K562 (cell line): ENCODE data around the gene SETD3. TPM values are rescaled to one million over a fixed set of nuclear protein-coding genes. Genes with fewer than 3 reads are reported as not detected.

Experiments
- ATAC-seq: fragments of 200-7000 bp; cut with Tn5 transposase; 3 replicates; pipeline ENCODE4 v1.9.1; 2020; ENCODE audit warnings: moderate library complexity
- BruUV-seq: library from RNA; stranded (reverse); fragments of 400-500 nt; replicated peaks from 2 replicates; lab custom pipeline; 2021; lab: Mats Ljungman, UMichigan
- CTCF ChIA-PET: fragments of 300-600 bp; formaldehyde crosslinking; extraction: SDS; loops from one replicate; lab custom pipeline; 2021; ENCODE audit warnings: low intra/inter-chr PET ratio; lab: Yijun Ruan, JAX
- POLR2A ChIA-PET: fragments of 300-600, 350-650 bp; sonication (Branson Sonifier 250); formaldehyde crosslinking; extraction: SDS; loops from one replicate; lab custom pipeline; 2021; ENCODE audit warnings: antibody characterized with exemption, inconsistent platforms; lab: Yijun Ruan, JAX
- DNase-seq, 4 experiments: peaks; one replicate each; pipeline versions ENCODE4 v3.0.0 to v3.0.0-alpha.2; 2011 to 2018; ENCODE audit warnings: low spot score in 3 of 4, mixed read lengths in 3 of 4; ENCODE audit errors: extremely low read depth in 1 of 4
- FAIRE-seq: peaks from 2 replicates; lab custom pipeline; 2011; peaks lifted over from hg19 to GRCh38; lab: Jason Lieb, UNC
- H2AFZ ChIP-seq: 2 replicates; pipeline ENCODE4 v1.6.0; 2011; ENCODE audit warnings: low read depth, low read length, control low read depth, inconsistent platforms
- H3K27ac ChIP-seq: fragments of 200-600 bp; 3 replicates; pipeline ENCODE4 v1.8.0; 2011; ENCODE audit warnings: low read depth, mild to moderate bottlenecking, control low read depth, inconsistent platforms, low read length, moderate library complexity, mixed read lengths; ENCODE audit errors: extremely low read depth
- H3K27me3 ChIP-seq, 2 experiments: fragments of 300-600 bp in 1 of 2; 2 replicates in 1 of 2; 3 replicates in 1 of 2; pipeline versions ENCODE4 v1.6.0 to v1.8.0; 2011; ENCODE audit warnings: inconsistent platforms in 2 of 2, low read length in 2 of 2, mild to moderate bottlenecking in 1 of 2, mixed read lengths in 1 of 2, moderate library complexity in 1 of 2; ENCODE audit not compliant: control insufficient read depth in 2 of 2, insufficient read depth in 2 of 2
- H3K36me3 ChIP-seq: fragments of 300-600 bp; 3 replicates; pipeline ENCODE4 v1.8.0; 2011; ENCODE audit warnings: mild to moderate bottlenecking, low read length, inconsistent platforms; ENCODE audit not compliant: control insufficient read depth, insufficient read depth
- H3K4me1 ChIP-seq, 2 experiments: fragments of 200-600 bp in 1 of 2; replicated peaks in 1 of 2; 2 replicates in 1 of 2; 3 replicates in 1 of 2; pipeline versions ENCODE4 v1.5.1 to v1.8.0; 2011; ENCODE audit warnings: inconsistent platforms in 2 of 2, low read length in 2 of 2, mild to moderate bottlenecking in 1 of 2, mixed read lengths in 1 of 2, moderate library complexity in 1 of 2; ENCODE audit not compliant: control insufficient read depth in 2 of 2, insufficient read depth in 2 of 2
- H3K4me2 ChIP-seq: 2 replicates; pipeline ENCODE4 v1.6.1; 2011; ENCODE audit warnings: low read length, control low read depth, inconsistent platforms, mixed read lengths; ENCODE audit not compliant: insufficient read depth
- H3K4me3 ChIP-seq: fragments of 200-600 bp; sonication (generic), shearing (Covaris generic); 2 replicates; pipeline ENCODE4 v1.5.1; 2016; ENCODE audit warnings: control low read depth, inconsistent platforms
- H3K79me2 ChIP-seq: fragments of 200-600 bp; 3 replicates; pipeline ENCODE4 v1.8.0; 2011; ENCODE audit warnings: low read length, inconsistent platforms; ENCODE audit not compliant: control insufficient read depth, insufficient read depth
- H3K9ac ChIP-seq, 2 experiments: 2 replicates each; pipeline versions ENCODE4 v1.6.0 to v1.6.1; 2011; ENCODE audit warnings: low read depth in 2 of 2, low read length in 2 of 2, control low read depth in 1 of 2, inconsistent platforms in 1 of 2, mild to moderate bottlenecking in 1 of 2, mixed read lengths in 1 of 2; ENCODE audit not compliant: insufficient read depth in 1 of 2
- H3K9me1 ChIP-seq: one replicate; pipeline ENCODE4 v1.6.0; 2011; ENCODE audit warnings: inconsistent platforms, mild to moderate bottlenecking, low read length, moderate library complexity; ENCODE audit not compliant: control insufficient read depth, insufficient read depth
- H3K9me3 ChIP-seq: replicated peaks from 2 replicates; pipeline ENCODE4 v1.5.1; 2011; ENCODE audit warnings: low read depth, low read length, inconsistent platforms; ENCODE audit not compliant: control insufficient read depth, insufficient read depth
- H4K20me1 ChIP-seq: replicated peaks from 2 replicates; pipeline ENCODE4 v1.6.1; 2011; ENCODE audit warnings: low read length, inconsistent platforms, mixed read lengths; ENCODE audit not compliant: control insufficient read depth, insufficient read depth
- ATF3 ChIP-seq, 2 experiments: fragments of 450-650 bp in 1 of 2; sonication (generic) in 1 of 2; formaldehyde crosslinking in 1 of 2; IDR thresholded peaks in 1 of 2; conservative IDR thresholded peaks in 1 of 2; 2 replicates each; pipeline versions ENCODE4 v1.6.1 to v1.8.1; 2016 to 2023; ENCODE audit warnings: mild to moderate bottlenecking in 2 of 2, moderate library complexity in 2 of 2, inconsistent platforms in 1 of 2, missing genetic modification reagents in 1 of 2
- BRF1 ChIP-seq: IDR thresholded peaks from 3 replicates; pipeline ENCODE4 v1.6.1; 2011; ENCODE audit warnings: borderline replicate concordance, mild to moderate bottlenecking; ENCODE audit not compliant: insufficient read length; ENCODE audit errors: extremely low read depth
- FOSL1 ChIP-seq: fragments of 200-800 bp; sonication (Bioruptor generic); conservative IDR thresholded peaks from 2 replicates; pipeline ENCODE4 v1.6.1; 2016; ENCODE audit warnings: missing genetic modification characterization, missing compliant biosample characterization
- MYNN ChIP-seq, 2 experiments: sonication (generic); formaldehyde crosslinking in 1 of 2; IDR thresholded peaks; 2 replicates each; pipeline versions ENCODE4 v1.5.0 to v1.6.1; 2016 to 2020; ENCODE audit warnings: antibody characterized with exemption in 1 of 2, missing genetic modification reagents in 1 of 2
- PATZ1 ChIP-seq: fragments of 250-450 bp; sonication (Bioruptor Pico); IDR thresholded peaks from 2 replicates; pipeline ENCODE4 v1.5.0; 2020; ENCODE audit warnings: mild to moderate bottlenecking, borderline replicate concordance
- POLR2AphosphoS2 ChIP-seq: IDR thresholded peaks from 2 replicates; pipeline ENCODE4 v1.6.1; 2012; ENCODE audit warnings: low read length, improper control_type of control experiment
- RBM14 ChIP-seq: fragments of 200-400 bp; formaldehyde crosslinking; IDR thresholded peaks from 2 replicates; pipeline ENCODE4 v1.6.1; 2018; ENCODE audit warnings: low read depth, mild to moderate bottlenecking, low read length, moderate library complexity, borderline replicate concordance; ENCODE audit not compliant: insufficient read depth
- SP2 ChIP-seq: IDR thresholded peaks from 2 replicates; pipeline ENCODE4 v1.6.1; 2011; ENCODE audit warnings: mild to moderate bottlenecking, low read depth, low read length, moderate library complexity; ENCODE audit not compliant: poor library complexity, severe bottlenecking; ENCODE audit errors: extremely low read depth
- WGBS: fragments of 100-300 bp; shearing (Covaris generic); methylation state at CpG from one replicate; pipeline ENCODE4 v1.1.6; 2016; ENCODE audit warnings: low coverage, mixed read lengths; ENCODE audit not compliant: insufficient coverage; ENCODE audit errors: missing lambda C conversion rate; 5-methylcytosine and 5-hydroxymethylcytosine counted together
- in situ Hi-C: fragments of 300-500 bp; cut with MboI; formaldehyde crosslinking; loops from 4 replicates; pipeline ENCODE4 v1.15.0; 2018; ENCODE audit warnings: inconsistent platforms, mixed read lengths
- intact Hi-C: fragments of 100-400 bp; cut with micrococcal nuclease; formaldehyde crosslinking; loops from 2 replicates; pipeline ENCODE4 v1.14.2; 2022
- polyA plus RNA-seq, 8 experiments: library from polyadenylated mRNA; depleted of rRNA in 4 of 8; stranded (reverse) in 5 of 8; unstranded in 3 of 8; fragments of >200 nt; fragmentation: Nextera tagmentation in 2 of 8; fragmentation: Illumina TruSeq in 1 of 8; extraction: Ambion mirVana in 2 of 8; extraction: Trizol in 1 of 8; gene quantifications; 2 replicates each; pipeline versions ENCODE4 v1.2.1 to v1.2.3, GENCODE V29; 2011 to 2014; ENCODE audit warnings: inconsistent platforms in 1 of 8, missing spikeins in 1 of 8
- total RNA-seq, 7 experiments: library from RNA; depleted of rRNA in 6 of 7; stranded (reverse); fragments of >200 nt in 6 of 7; fragmentation: Illumina TruSeq in 2 of 7; extraction: Trizol in 2 of 7; gene quantifications; 2 replicates each; pipeline versions ENCODE4 v1.2.1 to v1.2.3, GENCODE V29; 2011 to 2021; ENCODE audit warnings: low replicate concordance in 1 of 7

The SETD3 gene
- total and polyA plus RNA-seq, 9 of the 15 experiments (the other 6 are each of a cell fraction or from before 2014, with no cell fraction given), result 8.5 to 35.9 (median 26.5) TPM

- TF ChIP-seq PATZ1 (CRISPR knock-in tag) (no peak), SP2 (no peak), RBM14 (no peak), BRF1 (no peak), MYNN (IDR thresholded peaks at IDR 0.05) (no peak), MYNN (CRISPR knock-in tag; IDR thresholded peaks at IDR 0.05) (no peak)
Observed at GRCh38 chr14:99380402-99380801, 100.3 kb downstream of the SETD3 start (continued).

GRCh38 chr14:99378782-99379214, 101.9 kb downstream of the SETD3 start:
- Histone ChIP-seq H3K27ac (no peak overlapping the region), H3K4me2 (no peak overlapping the region), H2AFZ (no peak overlapping the region), H3K9me3 (no peaks in the 10 kb centered on the region)
- in situ Hi-C loops, result loop anchor here (25.0 kb wide), 1 partner anchor 509 kb away; no protein-coding TSS in a partner anchor
- FAIRE-seq (no peak), DNase-seq (peak; percentile 23 to 34 (median 26))
- TF ChIP-seq ATF3 (IDR thresholded peaks at IDR 0.05), result 0 out of 2 replicates have a peak, but pooled peaks have one; percentile 17
- TF ChIP-seq ATF3 (CRISPR knock-in tag; conservative IDR thresholded peaks at IDR 0.05), result no peak
- no peak for TF ChIP-seq POLR2AphosphoS2
- peak; percentile 33; the same call in 1 of the 2 replicates for TF ChIP-seq FOSL1 (tag)
- TF ChIP-seq, all 486 proteins: peak for 2
- H3K27me3 ChIP-seq, result peaks cover 5 to 45% of the 10 kb centered on the region in 2 experiments; a peak in 3 of 5 replicates
- no peaks in the 10 kb centered on the region for H3K9me1 ChIP-seq
- ATAC-seq, result peak; percentile 80
- no peak overlapping the region for H3K4me3 ChIP-seq
- no TSS peak for BruUV-seq
- H3K79me2 ChIP-seq, result no peaks in the 10 kb centered on the region
- intact Hi-C loops, result no loop called here
- WGBS, result 1% methylated on average over 9 of the region's 9 CpGs
- H3K4me1 ChIP-seq, result no peaks in the 10 kb centered on the region; a peak in 1 of 5 replicates
- no peak overlapping the region for H3K9ac ChIP-seq
- ChIA-PET CTCF (interaction anchor here (0.6 kb wide), 1 partner anchor 15 kb away, joined by 3 read pairs; no protein-coding TSS in a partner anchor), POLR2A (no interaction called here)
- H3K36me3 ChIP-seq, result no peaks in the 10 kb centered on the region
- no peaks in the 10 kb centered on the region; the same call in 1 of the 2 replicates for H4K20me1 ChIP-seq
